Endothelial cell of umbilical vein (primary cell): ENCODE results near the gene RGS9. TPM values are rescaled to one million over a fixed set of nuclear protein-coding genes. Genes with fewer than 3 reads are reported as not detected.
A peak's percentile ranks its signal among the peaks of the same experiment; 100 is the strongest.

Experiments
- BruUV-seq: library from RNA; stranded (reverse); fragments of 400-500 nt; replicated peaks from 2 replicates; lab custom pipeline; 2021; lab: Mats Ljungman, UMichigan
- CTCF ChIA-PET: fragments of 300-600, 350-600 bp; sonication (Branson Sonifier 250); formaldehyde crosslinking; loops from one replicate; lab custom pipeline; 2021; ENCODE audit warnings: antibody characterized with exemption, inconsistent platforms; lab: Charles Lee
- POLR2A ChIA-PET: fragments of 300-600, 350-600 bp; sonication (Branson Sonifier 250); formaldehyde crosslinking; loops from one replicate; lab custom pipeline; 2021; ENCODE audit warnings: antibody characterized with exemption, inconsistent platforms; lab: Charles Lee
- DNase-seq: peaks from one replicate; pipeline ENCODE4 v3.0.0-alpha.2; 2011; ENCODE audit warnings: low read depth, low spot score
- FAIRE-seq: peaks from 2 replicates; lab custom pipeline; 2011; peaks lifted over from hg19 to GRCh38; lab: Jason Lieb, UNC
- H2AFZ ChIP-seq: 2 replicates; pipeline ENCODE4 v1.6.0; 2012; ENCODE audit warnings: low read depth, low read length, control low read depth, inconsistent platforms
- H3K27ac ChIP-seq: 2 replicates; pipeline ENCODE4 v1.5.1; 2011; ENCODE audit warnings: low read depth, mild to moderate bottlenecking, control low read depth, low read length, moderate library complexity; ENCODE audit not compliant: insufficient read depth
- H3K27me3 ChIP-seq, 2 experiments: 2 replicates each; pipeline versions ENCODE4 v1.6.0 to v1.6.1; 2011; ENCODE audit warnings: low read length in 2 of 2, mixed read lengths in 1 of 2; ENCODE audit not compliant: control insufficient read depth in 2 of 2, insufficient read depth in 2 of 2
- H3K36me3 ChIP-seq, 2 experiments: 2 replicates in 1 of 2; 3 replicates in 1 of 2; pipeline ENCODE4 v1.5.1; 2011; ENCODE audit warnings: low read length in 2 of 2, mild to moderate bottlenecking in 1 of 2, moderate library complexity in 1 of 2; ENCODE audit not compliant: control insufficient read depth in 2 of 2, insufficient read depth in 2 of 2; ENCODE audit errors: extremely low read depth in 1 of 2
- H3K4me1 ChIP-seq: 3 replicates; pipeline ENCODE4 v1.5.1; 2011; ENCODE audit warnings: mild to moderate bottlenecking, low read length; ENCODE audit not compliant: control insufficient read depth, insufficient read depth; ENCODE audit errors: extremely low read depth
- H3K4me2 ChIP-seq: 2 replicates; pipeline ENCODE4 v1.6.1; 2011; ENCODE audit warnings: low read length, control low read depth, mixed read lengths; ENCODE audit not compliant: insufficient read depth
- H3K4me3 ChIP-seq, 3 experiments: fragments of 200-600 bp in 1 of 3; sonication (generic), shearing (Covaris generic) in 1 of 3; replicated peaks in 1 of 3; 2 replicates each; pipeline ENCODE4 v1.5.1; 2011 to 2016; ENCODE audit warnings: control low read depth in 3 of 3, low read length in 3 of 3, mild to moderate bottlenecking in 2 of 3, inconsistent platforms in 1 of 3, low read depth in 1 of 3, moderate library complexity in 1 of 3; ENCODE audit not compliant: insufficient read depth in 1 of 3
- H3K79me2 ChIP-seq: 2 replicates; pipeline ENCODE4 v1.6.0; 2012; ENCODE audit warnings: low read length, inconsistent platforms; ENCODE audit not compliant: control insufficient read depth, insufficient read depth
- H3K9ac ChIP-seq: replicated peaks from 2 replicates; pipeline ENCODE3; 2011; ENCODE audit warnings: low read length, control low read depth; ENCODE audit not compliant: insufficient read depth; ENCODE audit errors: extremely low read depth
- H3K9me1 ChIP-seq: replicated peaks from 3 replicates; pipeline ENCODE4 v1.6.0; 2011; ENCODE audit warnings: mild to moderate bottlenecking, low read length; ENCODE audit not compliant: control insufficient read depth, insufficient read depth; ENCODE audit errors: extremely low read depth
- H3K9me3 ChIP-seq: replicated peaks from 2 replicates; pipeline ENCODE4 v1.5.1; 2012; ENCODE audit warnings: low read length, inconsistent platforms; ENCODE audit not compliant: control insufficient read depth, insufficient read depth
- H4K20me1 ChIP-seq: replicated peaks from 2 replicates; pipeline ENCODE3; 2011; ENCODE audit warnings: mild to moderate bottlenecking, low read length; ENCODE audit not compliant: control insufficient read depth, insufficient read depth; ENCODE audit errors: extremely low read depth
- EZH2 ChIP-seq: IDR thresholded peaks from 2 replicates; pipeline ENCODE4 v1.6.1; 2012; ENCODE audit warnings: borderline replicate concordance, low read depth, mild to moderate bottlenecking, moderate library complexity, low read length, inconsistent platforms; ENCODE audit not compliant: severe bottlenecking
- FOS ChIP-seq: IDR thresholded peaks from 2 replicates; pipeline ENCODE4 v1.6.1; 2011; ENCODE audit warnings: mild to moderate bottlenecking, low read length, moderate library complexity, borderline replicate concordance; ENCODE audit not compliant: insufficient read depth
- GATA2 ChIP-seq: IDR thresholded peaks from 2 replicates; pipeline ENCODE4 v1.7.0; 2011; ENCODE audit warnings: low read depth, mild to moderate bottlenecking, moderate library complexity, mixed read lengths, low read length; ENCODE audit not compliant: insufficient read length, insufficient read depth
- JUN ChIP-seq: IDR thresholded peaks from 2 replicates; pipeline ENCODE4 v1.6.1; 2011; ENCODE audit warnings: borderline replicate concordance, low read depth; ENCODE audit not compliant: insufficient read length, insufficient read depth
- POLR2AphosphoS5 ChIP-seq: IDR thresholded peaks from 2 replicates; pipeline ENCODE4 v1.6.1; 2012; ENCODE audit warnings: low read depth, mild to moderate bottlenecking, control low read depth, low read length, moderate library complexity; ENCODE audit not compliant: insufficient read depth
- dilution Hi-C: fragments of 300-500 bp; cut with MboI; formaldehyde crosslinking; loops from one replicate; pipeline ENCODE4 v1.15.0; 2019; ENCODE audit warnings: low sequenced_read_pairs; ENCODE audit not compliant: extremely low pct_ligation_motif_present
- intact Hi-C: fragments of 100-400 bp; cut with micrococcal nuclease; formaldehyde crosslinking; loops from one replicate; pipeline ENCODE4 v1.10.0; 2022
- polyA plus RNA-seq, 4 experiments: library from polyadenylated mRNA; depleted of rRNA in 3 of 4; stranded (reverse) in 3 of 4; unstranded in 1 of 4; fragments of >200 nt; gene quantifications; 2 replicates each; pipeline versions ENCODE4 v1.2.1 to v1.2.3, GENCODE V29; 2011 to 2012; ENCODE audit warnings: missing spikeins in 1 of 4
- total RNA-seq: library from RNA; stranded (reverse); gene quantifications from 2 replicates; pipeline ENCODE4 v1.2.3, GENCODE V29; 2021
- TF ChIP-seq, protein P1 (sequence below): IDR thresholded peaks from 2 replicates; pipeline ENCODE4 v1.6.1; 2011; ENCODE audit not compliant: insufficient read depth, insufficient read length
- TF ChIP-seq, protein P2 (sequence below), 2 donors: IDR thresholded peaks; 1 replicate in 1 of 2; 2 replicates in 1 of 2; pipeline ENCODE4 v1.5.1; 2011; ENCODE audit warnings: low read length in 2 of 2, mild to moderate bottlenecking in 2 of 2, moderate library complexity in 2 of 2, control low read depth in 1 of 2, inconsistent platforms in 1 of 2, low read depth in 1 of 2; ENCODE audit not compliant: insufficient read depth in 1 of 2; ENCODE audit errors: extremely low read depth in 1 of 2

RGS9 gene
- total and polyA plus RNA-seq, 2 donors (not counting 3 experiments of a cell fraction or from before 2014, with no cell fraction given) = 0.61 to 1.4 TPM

GRCh38 chr17:65261682-65262636, 124.8 kb downstream of the RGS9 start:
- intact Hi-C loops = no loop called here
- BruUV-seq = no TSS peak
- H3K4me2 ChIP-seq = peak overlapping the region; percentile 73

More at GRCh38 chr17:65261682-65262636, 124.8 kb downstream of the RGS9 start:
- POLR2A ChIA-PET = interaction anchor here (0.7 kb wide), 1 partner anchor 748 kb away, joined by 5 read pairs; no protein-coding TSS in a partner anchor
- CTCF ChIA-PET = interaction anchor here (0.7 to 1.5 kb wide), 6 partner anchors 17 to 904 kb away, joined by 3 to 8 read pairs (median 4); no protein-coding TSS in a partner anchor
- no peaks in the 10 kb centered on the region for H3K9me1 ChIP-seq
- no peak overlapping the region for H3K9ac ChIP-seq
- H2AFZ ChIP-seq = peak overlapping the region; percentile 15
- no peaks in the 10 kb centered on the region for H3K27me3 ChIP-seq
- no peak overlapping the region for H3K4me3 ChIP-seq
- peaks cover 22% of the 10 kb centered on the region for H3K4me1 ChIP-seq
- TF ChIP-seq, protein P1, sequence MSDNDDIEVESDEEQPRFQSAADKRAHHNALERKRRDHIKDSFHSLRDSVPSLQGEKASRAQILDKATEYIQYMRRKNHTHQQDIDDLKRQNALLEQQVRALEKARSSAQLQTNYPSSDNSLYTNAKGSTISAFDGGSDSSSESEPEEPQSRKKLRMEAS = no peak
- TF ChIP-seq GATA2 (peak; percentile 51), JUN (peak; percentile 50), POLR2AphosphoS5 (no peak), FOS (peak; percentile 80), EZH2 (no peak)
- TF ChIP-seq, protein P2, sequence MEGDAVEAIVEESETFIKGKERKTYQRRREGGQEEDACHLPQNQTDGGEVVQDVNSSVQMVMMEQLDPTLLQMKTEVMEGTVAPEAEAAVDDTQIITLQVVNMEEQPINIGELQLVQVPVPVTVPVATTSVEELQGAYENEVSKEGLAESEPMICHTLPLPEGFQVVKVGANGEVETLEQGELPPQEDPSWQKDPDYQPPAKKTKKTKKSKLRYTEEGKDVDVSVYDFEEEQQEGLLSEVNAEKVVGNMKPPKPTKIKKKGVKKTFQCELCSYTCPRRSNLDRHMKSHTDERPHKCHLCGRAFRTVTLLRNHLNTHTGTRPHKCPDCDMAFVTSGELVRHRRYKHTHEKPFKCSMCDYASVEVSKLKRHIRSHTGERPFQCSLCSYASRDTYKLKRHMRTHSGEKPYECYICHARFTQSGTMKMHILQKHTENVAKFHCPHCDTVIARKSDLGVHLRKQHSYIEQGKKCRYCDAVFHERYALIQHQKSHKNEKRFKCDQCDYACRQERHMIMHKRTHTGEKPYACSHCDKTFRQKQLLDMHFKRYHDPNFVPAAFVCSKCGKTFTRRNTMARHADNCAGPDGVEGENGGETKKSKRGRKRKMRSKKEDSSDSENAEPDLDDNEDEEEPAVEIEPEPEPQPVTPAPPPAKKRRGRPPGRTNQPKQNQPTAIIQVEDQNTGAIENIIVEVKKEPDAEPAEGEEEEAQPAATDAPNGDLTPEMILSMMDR (IDR thresholded peaks at IDR 0.05; ENCODE audit: extremely low read depth in 1 of 2, insufficient read depth in 1 of 2, low read depth in 1 of 2, low read length in 2 of 2) = no peak
- H3K27ac ChIP-seq = peak overlapping the region; percentile 39
- no peaks in the 10 kb centered on the region for H3K36me3 ChIP-seq
- dilution Hi-C loops = no loop called here
- FAIRE-seq (peak; percentile 97), DNase-seq (peak; percentile 61)
- H3K79me2 ChIP-seq = no peaks in the 10 kb centered on the region
- H4K20me1 ChIP-seq = no peaks in the 10 kb centered on the region
- no peaks in the 10 kb centered on the region for H3K9me3 ChIP-seq
